ENCODE results near the gene TEDC2. TPM values are rescaled to one million over a fixed set of nuclear protein-coding genes. Genes with fewer than 3 reads are reported as not detected.

TEDC2 gene
- total RNA-seq, 4 donors from 2014 or later: 1.8 to 7.0 TPM; not detected in 2

DNA sequence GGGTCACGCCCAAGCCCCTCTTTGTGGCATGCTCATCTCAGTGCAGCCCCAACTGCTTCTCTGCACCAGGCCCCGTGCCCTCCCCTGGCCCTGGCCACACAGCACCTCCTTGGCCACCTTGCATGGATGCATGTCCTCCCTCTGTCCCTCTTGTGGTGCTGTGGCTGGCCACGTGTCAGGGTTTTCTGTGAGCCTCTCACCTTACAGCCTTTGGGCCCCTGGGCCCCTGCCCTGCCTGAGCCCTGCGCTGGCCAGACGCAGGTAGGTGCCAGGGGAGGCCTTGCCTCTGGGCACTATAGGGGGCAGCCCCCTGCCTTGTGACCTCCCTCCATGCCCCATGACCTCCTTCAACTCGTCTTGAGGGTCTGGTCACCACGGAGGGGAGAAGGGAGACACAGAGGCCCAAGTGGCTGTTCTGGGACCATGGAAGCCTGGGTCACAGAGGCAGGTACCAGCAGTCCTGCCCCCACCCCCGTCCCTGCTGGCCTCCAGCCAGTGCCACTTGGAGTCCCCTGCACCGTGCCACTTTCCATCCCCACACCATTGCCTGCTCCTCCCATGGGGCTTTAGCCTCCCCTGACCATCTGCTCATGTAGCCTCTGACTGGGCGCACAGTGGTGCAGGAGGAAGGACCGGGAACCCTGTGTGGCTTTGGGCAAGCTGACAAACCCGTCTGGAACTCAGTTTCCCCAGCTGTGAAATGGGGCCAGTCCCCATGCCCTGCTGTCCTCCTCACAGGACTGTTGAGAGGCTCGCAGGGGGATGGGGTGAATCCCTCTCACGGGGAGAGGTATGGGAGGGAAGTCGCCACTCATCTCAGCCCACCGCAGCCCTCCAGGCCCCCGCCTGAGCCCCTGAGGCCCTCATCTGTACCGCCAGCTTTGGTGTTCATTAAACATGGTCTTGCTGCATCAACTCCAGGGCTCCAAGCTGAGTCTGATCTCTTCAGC, 42.3 kb downstream of the TEDC2 start:
- TF ChIP-seq CTCF (IDR thresholded peaks at IDR 0.05) (no peak), POLR2A (IDR thresholded peaks at IDR 0.05) (no peak)
- Histone ChIP-seq H3K4me3 (no peak overlapping the region), H3K27ac (peak overlapping the region; percentile 59 to 65), H3K27me3 (no peaks in the 10 kb centered on the region), H3K36me3 (no peaks in the 10 kb centered on the region), H3K9me3 (no peaks in the 10 kb centered on the region), H3K4me1 (peaks cover 0 to 14% of the 10 kb centered on the region in 2 donors)
- intact Hi-C loops (cut with DNase I; ENCODE audit: low total_unique reads): no loop called here
- no peak for DNase-seq

- Histone ChIP-seq H3K4me1 (peaks cover 0 to 14% of the 10 kb centered on the region in 2 donors), H3K36me3 (no peaks in the 10 kb centered on the region), H3K27me3 (no peaks in the 10 kb centered on the region), H3K4me3 (no peak overlapping the region), H3K9me3 (no peaks in the 10 kb centered on the region), H3K27ac (no peak overlapping the region)
- DNase-seq: no peak
- intact Hi-C loops (cut with DNase I; ENCODE audit: low total_unique reads): no loop called here
- TF ChIP-seq CTCF (IDR thresholded peaks at IDR 0.05): no peak
Observed at GRCh38 chr16:2505695-2506094, 45.8 kb downstream of the TEDC2 start.

- no peak for TF ChIP-seq CTCF (IDR thresholded peaks at IDR 0.05)
- no peak for TF ChIP-seq POLR2A (IDR thresholded peaks at IDR 0.05)
- Histone ChIP-seq H3K4me3 (no peak overlapping the region), H3K4me1 (peaks cover 0 to 8% of the 10 kb centered on the region in 2 donors), H3K9me3 (no peaks in the 10 kb centered on the region), H3K27me3 (no peaks in the 10 kb centered on the region), H3K27ac (no peak overlapping the region), H3K36me3 (no peaks in the 10 kb centered on the region)
- no peak for DNase-seq
- intact Hi-C loops (cut with DNase I; ENCODE audit: low total_unique reads): no loop called here
Observed at GRCh38 chr16:2507052-2507659, 47.2 kb downstream of the TEDC2 start.

- intact Hi-C loops (cut with DNase I; ENCODE audit: low total_unique reads): no loop called here
- TF ChIP-seq CTCF (IDR thresholded peaks at IDR 0.05) (no peak), POLR2A (IDR thresholded peaks at IDR 0.05) (no peak)
- no peak for DNase-seq
Observed at GRCh38 chr16:2507665-2508064, 47.8 kb downstream of the TEDC2 start.

More at GRCh38 chr16:2507665-2508064, 47.8 kb downstream of the TEDC2 start:
- H3K27ac ChIP-seq: no peak overlapping the region
- no peaks in the 10 kb centered on the region for H3K9me3 ChIP-seq
- H3K4me1 ChIP-seq: peaks cover 0 to 3% of the 10 kb centered on the region in 2 donors
- H3K36me3 ChIP-seq: no peaks in the 10 kb centered on the region
- H3K27me3 ChIP-seq: no peaks in the 10 kb centered on the region
- no peak overlapping the region for H3K4me3 ChIP-seq

Measured in uterus (tissue), 4 donors.